Left ventricle myocardium inferior (tissue), 1 donor: ENCODE measurements around the gene PLA2G5. TPM values are rescaled to one million over a fixed set of nuclear protein-coding genes. Genes with fewer than 3 reads are reported as not detected.
"Not testable (repeated sequence)": the region's sequence is repeated elsewhere in the genome, so short reads cannot be mapped to it uniquely, and the experiment has no call there.

ENCODE experiments used
- DNase-seq: peaks from one replicate; pipeline ENCODE4 v3.0.0-alpha.2; 2020
- H3K27ac ChIP-seq: fragments of 200-600 bp; replicated peaks from 2 replicates; pipeline ENCODE4 v1.8.0; 2021
- H3K27me3 ChIP-seq: fragments of 200-600 bp; 2 replicates; pipeline ENCODE4 v1.8.0; 2021; ENCODE audit warnings: low read depth
- H3K36me3 ChIP-seq: fragments of 200-600 bp; 2 replicates; pipeline ENCODE4 v1.8.0; 2021
- H3K4me1 ChIP-seq: fragments of 200-600 bp; 2 replicates; pipeline ENCODE4 v1.8.0; 2021
- H3K4me3 ChIP-seq: fragments of 200-600 bp; 2 replicates; pipeline ENCODE4 v1.8.0; 2021; ENCODE audit warnings: mild to moderate bottlenecking, moderate library complexity
- H3K9me3 ChIP-seq: fragments of 200-600 bp; replicated peaks from 2 replicates; pipeline ENCODE4 v1.8.0; 2021
- CTCF ChIP-seq: fragments of 200-600 bp; IDR thresholded peaks from 2 replicates; pipeline ENCODE4 v1.8.0; 2021; ENCODE audit warnings: antibody characterized with exemption, mild to moderate bottlenecking, borderline replicate concordance
- intact Hi-C: fragments of 100-400 bp; cut with micrococcal nuclease; formaldehyde crosslinking; loops from one replicate; pipeline ENCODE4 v1.11.0; 2022
- total RNA-seq: library from RNA; stranded (reverse); fragmentation: NEBNext Ultra II Directional; extraction: Animal tissue kit (Norgen Biotek cat#: 25700); gene quantifications from one replicate; pipeline ENCODE4 v1.2.1, GENCODE V29; 2021
- donor health status: DM: no; HTN: yes; CAD: no; lungs with severe emphysema.

PLA2G5 gene
- total RNA-seq, 1 donor from 2014 or later: 51.4 TPM

- no peak for TF ChIP-seq CTCF
- H3K27me3 ChIP-seq: peaks cover 1% of the 10 kb centered on the region
- H3K36me3 ChIP-seq: peaks cover 16% of the 10 kb centered on the region
- intact Hi-C loops: no loop called here
- DNase-seq: no peak
- H3K27ac ChIP-seq: peak overlapping the region; percentile 93
- H3K9me3 ChIP-seq: peaks cover 28% of the 10 kb centered on the region
- peak overlapping the region; percentile 69 for H3K4me3 ChIP-seq
- H3K4me1 ChIP-seq: peaks cover 8% of the 10 kb centered on the region
These were observed 32.1 kb upstream of the PLA2G5 start for GRCh38 chr1:20037877-20038276.

GRCh38 chr1:20047096-20047495 lies 22.9 kb upstream of the PLA2G5 start:
- no peak for DNase-seq
- Histone ChIP-seq H3K9me3 (peaks cover 33% of the 10 kb centered on the region), H3K27ac (peak overlapping the region; percentile 54), H3K4me1 (peaks cover 21% of the 10 kb centered on the region), H3K36me3 (peaks cover 5% of the 10 kb centered on the region), H3K4me3 (no peak overlapping the region), H3K27me3 (peaks cover 13% of the 10 kb centered on the region)
- TF ChIP-seq CTCF: no peak
- intact Hi-C loops: no loop called here

GRCh38 chr1:20048563-20048962 lies 21.4 kb upstream of the PLA2G5 start:
- Histone ChIP-seq H3K9me3 (peaks cover 38% of the 10 kb centered on the region), H3K4me1 (peaks cover 16% of the 10 kb centered on the region), H3K27ac (no peak overlapping the region), H3K36me3 (peaks cover 10% of the 10 kb centered on the region), H3K27me3 (peaks cover 7% of the 10 kb centered on the region), H3K4me3 (no peak overlapping the region)
- DNase-seq: no peak
- intact Hi-C loops: no loop called here
- TF ChIP-seq CTCF: no peak

GRCh38 chr1:20049056-20049798 lies 20.8 kb upstream of the PLA2G5 start:
- H3K27me3 ChIP-seq, DNase-seq, H3K4me3 ChIP-seq, H3K36me3 ChIP-seq, H3K27ac ChIP-seq, intact Hi-C loops: not testable (repeated sequence)
- Histone ChIP-seq H3K9me3 (peaks cover 38% of the 10 kb centered on the region), H3K4me1 (peaks cover 16% of the 10 kb centered on the region)

- Histone ChIP-seq H3K27ac (no peak overlapping the region), H3K4me1 (peaks cover 32% of the 10 kb centered on the region), H3K9me3 (peaks cover 38% of the 10 kb centered on the region), H3K27me3 (no peaks in the 10 kb centered on the region), H3K4me3 (no peak overlapping the region), H3K36me3 (peaks cover 10% of the 10 kb centered on the region)
- DNase-seq: no peak
- no peak for TF ChIP-seq CTCF
- intact Hi-C loops: no loop called here
These were observed 18.7 kb upstream of the PLA2G5 start for GRCh38 chr1:20051218-20051829.

- H3K27me3 ChIP-seq: no peaks in the 10 kb centered on the region
- H3K27ac ChIP-seq: no peak overlapping the region
- H3K36me3 ChIP-seq: peaks cover 10% of the 10 kb centered on the region
- peaks cover 26% of the 10 kb centered on the region for H3K4me1 ChIP-seq
- peaks cover 38% of the 10 kb centered on the region for H3K9me3 ChIP-seq
- DNase-seq: no peak
- H3K4me3 ChIP-seq: no peak overlapping the region
- intact Hi-C loops: no loop called here
- no peak for TF ChIP-seq CTCF
These were observed 17.6 kb upstream of the PLA2G5 start for GRCh38 chr1:20052386-20052785.
